HepG2 (cell line): ENCODE data around the gene TRMT1L. TPM values are rescaled to one million over a fixed set of nuclear protein-coding genes. Genes with fewer than 3 reads are reported as not detected.
A peak's percentile ranks its signal among the peaks of the same experiment; 100 is the strongest.

ENCODE experiments used
- ARHGAP35 ChIP-seq: sonication (generic); formaldehyde crosslinking; IDR thresholded peaks from 2 replicates; pipeline ENCODE4 v1.9.0; 2022; ENCODE audit warnings: mild to moderate bottlenecking, inconsistent platforms, moderate library complexity, missing genetic modification reagents, borderline replicate concordance
- HDAC2 ChIP-seq: sonication (generic); formaldehyde crosslinking; IDR thresholded peaks from 2 replicates; pipeline ENCODE4 v1.4.0; 2020; ENCODE audit warnings: missing genetic modification reagents
- HMGA1 ChIP-seq: sonication (generic); formaldehyde crosslinking; conservative IDR thresholded peaks from 2 replicates; pipeline ENCODE4 v1.4.0; 2020; ENCODE audit warnings: missing genetic modification reagents
- KAT7 ChIP-seq: IDR thresholded peaks from 2 replicates; pipeline ENCODE4 v1.6.1; 2018; ENCODE audit warnings: borderline replicate concordance, missing compliant biosample characterization
- KAT8 ChIP-seq: IDR thresholded peaks from 2 replicates; pipeline ENCODE4 v1.6.1; 2016; ENCODE audit warnings: missing genetic modification reagents, missing compliant biosample characterization
- NAIF1 ChIP-seq: sonication (generic); formaldehyde crosslinking; IDR thresholded peaks from 2 replicates; pipeline ENCODE4 v1.5.0; 2020; ENCODE audit warnings: mild to moderate bottlenecking, missing genetic modification reagents, borderline replicate concordance
- NFRKB ChIP-seq: fragments of 450-650 bp; IDR thresholded peaks from 2 replicates; pipeline ENCODE4 v1.6.1; 2017
- PAX8 ChIP-seq: sonication (generic); formaldehyde crosslinking; IDR thresholded peaks from 2 replicates; pipeline ENCODE4 v1.8.0; 2022; ENCODE audit warnings: mild to moderate bottlenecking, missing genetic modification reagents, borderline replicate concordance
- PCBP1 ChIP-seq: fragments of 200-400 bp; formaldehyde crosslinking; IDR thresholded peaks from 2 replicates; pipeline ENCODE4 v1.6.1; 2017; ENCODE audit warnings: mild to moderate bottlenecking, low read depth, low read length, borderline replicate concordance
- PRMT3 ChIP-seq: sonication (generic); formaldehyde crosslinking; IDR thresholded peaks from 2 replicates; pipeline ENCODE4 v1.8.1; 2022; ENCODE audit warnings: low read depth, mild to moderate bottlenecking, moderate library complexity, missing genetic modification reagents, borderline replicate concordance
- RARA ChIP-seq: IDR thresholded peaks from 2 replicates; pipeline ENCODE4 v1.6.1; 2016; ENCODE audit warnings: missing genetic modification reagents, missing compliant biosample characterization
- SATB2 ChIP-seq: sonication (generic); formaldehyde crosslinking; IDR thresholded peaks from 2 replicates; pipeline ENCODE4 v1.5.0; 2020; ENCODE audit warnings: missing genetic modification reagents
- SIN3B ChIP-seq: fragments of 150-350 bp; IDR thresholded peaks from 2 replicates; pipeline ENCODE4 v1.6.1; 2014; ENCODE audit warnings: low read length
- TCF12 ChIP-seq, 2 experiments: fragments of 450-650 bp in 1 of 2; sonication (generic) in 1 of 2; formaldehyde crosslinking in 1 of 2; IDR thresholded peaks; 2 replicates each; pipeline versions ENCODE4 v1.6.1 to v1.8.0; 2017 to 2022; ENCODE audit warnings: antibody characterized with exemption in 1 of 2, mild to moderate bottlenecking in 1 of 2, missing genetic modification reagents in 1 of 2, moderate library complexity in 1 of 2
- TOPORS ChIP-seq: sonication (generic); formaldehyde crosslinking; IDR thresholded peaks from 2 replicates; pipeline ENCODE4 v1.8.0; 2023; ENCODE audit warnings: mild to moderate bottlenecking, missing genetic modification reagents
- ZBTB3 ChIP-seq: sonication (generic); formaldehyde crosslinking; IDR thresholded peaks from 2 replicates; pipeline ENCODE4 v1.4.0; 2020; ENCODE audit warnings: low read depth, mild to moderate bottlenecking, moderate library complexity, missing genetic modification reagents, borderline replicate concordance
- ZBTB38 ChIP-seq: sonication (generic); formaldehyde crosslinking; IDR thresholded peaks from 2 replicates; pipeline ENCODE4 v1.5.1; 2020; ENCODE audit warnings: mild to moderate bottlenecking, missing genetic modification reagents
- ZFP82 ChIP-seq: sonication (generic); formaldehyde crosslinking; IDR thresholded peaks from 2 replicates; pipeline ENCODE4 v1.5.1; 2020; ENCODE audit warnings: mild to moderate bottlenecking, missing genetic modification reagents, borderline replicate concordance
- ZGPAT ChIP-seq: IDR thresholded peaks from 2 replicates; pipeline ENCODE4 v1.6.1; 2016; ENCODE audit warnings: mild to moderate bottlenecking
- ZMAT5 ChIP-seq: sonication (generic); formaldehyde crosslinking; IDR thresholded peaks from 2 replicates; pipeline ENCODE4 v1.5.0; 2020; ENCODE audit warnings: mild to moderate bottlenecking, low read depth, missing genetic modification reagents, borderline replicate concordance
- ZNF275 ChIP-seq: sonication (generic); formaldehyde crosslinking; IDR thresholded peaks from 2 replicates; pipeline ENCODE4 v1.8.0; 2022; ENCODE audit warnings: missing genetic modification reagents, mild to moderate bottlenecking, inconsistent platforms, borderline replicate concordance
- ZNF296 ChIP-seq: sonication (generic); formaldehyde crosslinking; conservative IDR thresholded peaks from 2 replicates; pipeline ENCODE4 v1.5.0; 2020; ENCODE audit warnings: mild to moderate bottlenecking, missing genetic modification reagents
- ZNF33B ChIP-seq: sonication (generic); formaldehyde crosslinking; IDR thresholded peaks from 2 replicates; pipeline ENCODE4 v1.5.1; 2020; ENCODE audit warnings: mild to moderate bottlenecking, missing genetic modification reagents
- ZNF460 ChIP-seq: sonication (generic); formaldehyde crosslinking; IDR thresholded peaks from 2 replicates; pipeline ENCODE4 v1.5.1; 2020; ENCODE audit warnings: missing genetic modification reagents, mild to moderate bottlenecking, borderline replicate concordance
- ZNF7 ChIP-seq: IDR thresholded peaks from 2 replicates; pipeline ENCODE4 v1.6.1; 2016; ENCODE audit warnings: missing biosample characterization, missing genetic modification reagents
- ZNF772 ChIP-seq: sonication (generic); formaldehyde crosslinking; IDR thresholded peaks from 2 replicates; pipeline ENCODE4 v1.5.0; 2020; ENCODE audit warnings: mild to moderate bottlenecking, missing genetic modification reagents
- ZNF839 ChIP-seq: sonication (generic); formaldehyde crosslinking; IDR thresholded peaks from 2 replicates; pipeline ENCODE4 v1.4.0; 2020; ENCODE audit warnings: missing genetic modification reagents, mild to moderate bottlenecking, borderline replicate concordance
- ZSCAN21 ChIP-seq: sonication (generic); formaldehyde crosslinking; IDR thresholded peaks from 2 replicates; pipeline ENCODE4 v1.8.0; 2022; ENCODE audit warnings: mild to moderate bottlenecking, missing genetic modification reagents, moderate library complexity, borderline replicate concordance
- polyA plus RNA-seq, 8 experiments: library from polyadenylated mRNA; depleted of rRNA in 3 of 8; stranded (reverse) in 7 of 8; unstranded in 1 of 8; fragments of >200 nt; fragmentation: Illumina TruSeq in 4 of 8; extraction: Trizol in 4 of 8; gene quantifications; 2 replicates each; pipeline versions ENCODE4 v1.2.1 to v1.2.3, GENCODE V29; 2011 to 2016; ENCODE audit warnings: low read depth in 4 of 8, missing spikeins in 1 of 8, mixed read lengths in 1 of 8; ENCODE audit not compliant: insufficient read depth in 1 of 8
- total RNA-seq, 5 experiments: library from RNA; depleted of rRNA; stranded (reverse); fragments of >200 nt; fragmentation: Illumina TruSeq; extraction: Trizol; gene quantifications; 2 replicates each; pipeline ENCODE4 v1.2.3, GENCODE V29; 2016; ENCODE audit warnings: low read depth in 1 of 5

TRMT1L gene
- total and polyA plus RNA-seq, 2 of the 13 experiments (the other 11 are each of a cell fraction or from before 2014, with no cell fraction given) = 17.9 to 19.2 TPM

- peak; percentile 16; the same call in 1 of the 2 replicates for TF ChIP-seq ZSCAN21 (CRISPR knock-in tag)
- no peak; the same call in 1 of the 2 replicates for TF ChIP-seq SATB2 (CRISPR knock-in tag)
- TF ChIP-seq ZMAT5 (CRISPR knock-in tag) = no peak
- TF ChIP-seq HMGA1 = no peak
- peak; percentile 64; the same call in 1 of the 2 replicates for TF ChIP-seq ZGPAT (CRISPR knock-in tag)
- TF ChIP-seq PAX8 (CRISPR knock-in tag) = no peak
- TF ChIP-seq ZNF33B (CRISPR knock-in tag) = 0 out of 2 replicates have a peak, but pooled peaks have one; percentile 6
- TF ChIP-seq KAT8 (CRISPR knock-in tag) = 0 out of 2 replicates have a peak, but pooled peaks have one; percentile 51
- TF ChIP-seq HDAC2 = 0 out of 2 replicates have a peak, but pooled peaks have one; percentile 18
- TF ChIP-seq KAT7 (CRISPR knock-in tag) = no peak
- TF ChIP-seq ZBTB3 (CRISPR knock-in tag) = no peak; the same call in none of the 2 replicates
- TF ChIP-seq TOPORS (CRISPR knock-in tag) = no peak
- no peak; the same call in 1 of the 2 replicates for TF ChIP-seq ZNF460 (CRISPR knock-in tag)
- peak; percentile 31; the same call in 1 of the 2 replicates for TF ChIP-seq ZBTB38 (CRISPR knock-in tag)
- no peak for TF ChIP-seq ZNF7 (CRISPR knock-in tag)
- TF ChIP-seq NFRKB = no peak
- TF ChIP-seq ZNF296 = no peak
- peak; percentile 61; the same call in 1 of the 2 replicates for TF ChIP-seq PCBP1
- no peak; the same call in 1 of the 2 replicates for TF ChIP-seq ZNF275 (CRISPR knock-in tag)
- no peak for TF ChIP-seq ARHGAP35 (CRISPR knock-in tag)
- TF ChIP-seq ZNF839 (CRISPR knock-in tag) = no peak
- no peak for TF ChIP-seq TCF12 (IDR thresholded peaks at IDR 0.05)
- TF ChIP-seq TCF12 (CRISPR knock-in tag; IDR thresholded peaks at IDR 0.05) = no peak
- no peak for TF ChIP-seq PRMT3
- TF ChIP-seq NAIF1 (CRISPR knock-in tag) = peak; percentile 82; the same call in 1 of the 2 replicates
- TF ChIP-seq RARA (CRISPR knock-in tag) = no peak
- TF ChIP-seq ZFP82 (CRISPR knock-in tag) = no peak
- TF ChIP-seq ZNF772 (CRISPR knock-in tag) = no peak
- no peak for TF ChIP-seq SIN3B
These were observed at the start of gene TRMT1L, which contains the start of gene SWT1 (continued) for GRCh38 chr1:185156854-185157598.
